C4-2B (cell line): ENCODE measurements around the gene KIF26B.

Source experiments
- CTCF ChIP-seq: fragments of 450-650 bp; conservative IDR thresholded peaks from 2 replicates; pipeline ENCODE4 v1.5.1; 2017; ENCODE audit warnings: mild to moderate bottlenecking
- ZFX ChIP-seq: fragments of 450-650 bp; IDR thresholded peaks from 2 replicates; pipeline ENCODE4 v1.6.1; 2017

DNA sequence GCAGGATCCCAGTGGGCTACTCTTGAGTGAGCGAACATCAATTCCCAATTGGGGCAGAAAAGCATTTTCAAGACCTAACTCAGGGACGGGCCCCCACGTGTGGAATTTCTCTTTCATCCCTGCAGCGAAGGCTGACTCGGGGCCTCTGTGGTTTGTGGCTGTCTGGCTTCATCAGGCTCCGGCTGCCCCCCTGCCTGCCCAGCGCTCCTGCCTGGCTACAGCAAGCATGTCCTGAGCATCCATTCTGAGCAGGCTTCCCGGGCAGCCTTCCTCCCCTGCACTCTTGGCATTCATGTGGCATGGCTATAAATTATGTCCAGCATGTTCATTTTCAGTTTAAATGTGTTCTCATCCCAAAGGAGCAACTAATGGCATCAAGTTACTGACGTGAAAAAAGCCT is 588.1 kb downstream of the KIF26B start:
- no peak for TF ChIP-seq CTCF
- no peak for TF ChIP-seq ZFX
